CD4-positive, alpha-beta memory T cell (primary cell): ENCODE results near the gene PLAC9. TPM values are rescaled to one million over a fixed set of nuclear protein-coding genes. Genes with fewer than 3 reads are reported as not detected.
"Not testable (repeated sequence)": the region's sequence is repeated elsewhere in the genome, so short reads cannot be mapped to it uniquely, and the experiment has no call there.

Source experiments
- CTCF ChIA-PET: fragments of 350-600 bp; sonication (Branson Sonifier 250); formaldehyde crosslinking; loops from one replicate; lab custom pipeline; 2021; ENCODE audit warnings: inconsistent platforms; ENCODE audit not compliant: partially characterized antibody; lab: Charles Lee
- POLR2A ChIA-PET: fragments of 350-600 bp; sonication (Branson Sonifier 250); formaldehyde crosslinking; loops from one replicate; lab custom pipeline; 2021; ENCODE audit not compliant: partially characterized antibody; lab: Charles Lee
- DNase-seq, 5 donors: peaks; one replicate each; pipeline versions ENCODE4 v3.0.0 to v3.0.0-alpha.2; 2020 to 2022; ENCODE audit warnings: mixed read lengths in 1 of 5
- H3K27ac ChIP-seq: one replicate; pipeline ENCODE4 v1.7.0; 2013; ENCODE audit warnings: low read depth, low read length
- H3K27me3 ChIP-seq: 2 replicates; pipeline ENCODE4 v1.7.0; 2013; ENCODE audit warnings: mild to moderate bottlenecking, low read length, moderate library complexity; ENCODE audit not compliant: insufficient read depth
- H3K36me3 ChIP-seq: 2 replicates; pipeline ENCODE4 v1.7.0; 2013; ENCODE audit warnings: mild to moderate bottlenecking, low read length, moderate library complexity; ENCODE audit not compliant: insufficient read depth
- H3K4me1 ChIP-seq: 2 replicates; pipeline ENCODE4 v1.7.0; 2013; ENCODE audit warnings: mild to moderate bottlenecking, low read length, moderate library complexity; ENCODE audit not compliant: insufficient read depth
- H3K4me3 ChIP-seq, 2 donors: one replicate each; pipeline ENCODE4 v1.7.0; 2013; ENCODE audit warnings: low read length in 2 of 2, mild to moderate bottlenecking in 1 of 2
- H3K9me3 ChIP-seq, 2 donors: one replicate each; pipeline ENCODE4 v1.7.0; 2013; ENCODE audit warnings: low read length in 2 of 2, control low read depth in 1 of 2; ENCODE audit not compliant: control insufficient read depth in 1 of 2
- H3K27ac Mint-ChIP-seq, 7 donors: one replicate each; pipeline ENCODE4 v1.8.0; 2020 to 2021; ENCODE audit warnings: mixed read lengths in 7 of 7, mild to moderate bottlenecking in 6 of 7, inconsistent platforms in 3 of 7, moderate library complexity in 3 of 7
- H3K27me3 Mint-ChIP-seq, 2 donors: one replicate each; pipeline ENCODE4 v1.8.0; 2020 to 2021; ENCODE audit warnings: mixed read lengths in 2 of 2
- H3K36me3 Mint-ChIP-seq, 2 donors: one replicate each; pipeline ENCODE4 v1.8.0; 2020 to 2021; ENCODE audit warnings: mixed read lengths in 2 of 2, inconsistent platforms in 1 of 2, mild to moderate bottlenecking in 1 of 2
- H3K4me1 Mint-ChIP-seq, 4 donors: one replicate each; pipeline ENCODE4 v1.8.0; 2020 to 2021; ENCODE audit warnings: mixed read lengths in 4 of 4, mild to moderate bottlenecking in 1 of 4
- H3K4me3 Mint-ChIP-seq, 8 donors: one replicate each; pipeline ENCODE4 v1.8.0; 2020 to 2021; ENCODE audit warnings: mixed read lengths in 8 of 8, mild to moderate bottlenecking in 7 of 8, moderate library complexity in 6 of 8, inconsistent platforms in 3 of 8
- H3K9me3 Mint-ChIP-seq, 8 donors: one replicate each; pipeline ENCODE4 v1.8.0; 2020 to 2021; ENCODE audit warnings: mixed read lengths in 8 of 8, mild to moderate bottlenecking in 5 of 8, inconsistent platforms in 3 of 8, moderate library complexity in 1 of 8
- intact Hi-C: fragments of 100-400 bp; cut with micrococcal nuclease; formaldehyde crosslinking; loops from one replicate; pipeline ENCODE4 v1.15.1; 2023
- polyA plus RNA-seq, 2 donors: library from polyadenylated mRNA; unstranded; fragments of 300-500 nt; fragmentation: Illumina TruSeq; gene quantifications; one replicate each; pipeline ENCODE4 v1.2.3, GENCODE V29; 2021
- total RNA-seq, 2 experiments: library from RNA; stranded (reverse); gene quantifications; one replicate each; pipeline ENCODE4 v1.2.3, GENCODE V29; 2021

Gene PLAC9, protein sequence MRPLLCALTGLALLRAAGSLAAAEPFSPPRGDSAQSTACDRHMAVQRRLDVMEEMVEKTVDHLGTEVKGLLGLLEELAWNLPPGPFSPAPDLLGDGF
- not detected for total RNA-seq
- under 1 TPM in 1 of 2 donors, not detected in 1; 0.81 TPM for polyA plus RNA-seq

GRCh38 chr10:80132299-80133139, at the start of gene PLAC9:
PLAC9 (plus strand) TSS chr10:80132730; CDS start chr10:80132763, 33 bp downstream.
- Mint-ChIP-seq H3K36me3 (no peaks in the 10 kb centered on the region), H3K9me3 (no peaks in the 10 kb centered on the region), H3K27me3 (peaks cover 24 to 28% of the 10 kb centered on the region in 2 donors), H3K4me3 (peak within 1 kb of the TSS in 3 of 8 donors; percentile 13 to 41 (median 39)), H3K4me1 (peaks cover 0 to 3% (median 0%) of the 10 kb centered on the region in 4 donors), H3K27ac (peak within 1 kb of the TSS in 1 of 7 donors; percentile 38)
- no peaks in the 10 kb centered on the region for H3K9me3 ChIP-seq
- no peaks in the 10 kb centered on the region for H3K4me1 ChIP-seq
- no peak within 1 kb of the TSS for H3K27ac ChIP-seq
- POLR2A ChIA-PET, result interaction anchor here (1.2 kb wide), 1 partner anchor 12 kb away, joined by 3 read pairs; no protein-coding TSS in a partner anchor
- H3K27me3 ChIP-seq, result peaks cover 6% of the 10 kb centered on the region
- CTCF ChIA-PET, result interaction anchor here (1.5 kb wide), 1 partner anchor 90 kb away, joined by 4 read pairs; no protein-coding TSS in a partner anchor
- no peak for DNase-seq
- H3K36me3 ChIP-seq, result no peaks in the 10 kb centered on the region
- no peak within 1 kb of the TSS for H3K4me3 ChIP-seq
- intact Hi-C loops, result no loop called here

DNA sequence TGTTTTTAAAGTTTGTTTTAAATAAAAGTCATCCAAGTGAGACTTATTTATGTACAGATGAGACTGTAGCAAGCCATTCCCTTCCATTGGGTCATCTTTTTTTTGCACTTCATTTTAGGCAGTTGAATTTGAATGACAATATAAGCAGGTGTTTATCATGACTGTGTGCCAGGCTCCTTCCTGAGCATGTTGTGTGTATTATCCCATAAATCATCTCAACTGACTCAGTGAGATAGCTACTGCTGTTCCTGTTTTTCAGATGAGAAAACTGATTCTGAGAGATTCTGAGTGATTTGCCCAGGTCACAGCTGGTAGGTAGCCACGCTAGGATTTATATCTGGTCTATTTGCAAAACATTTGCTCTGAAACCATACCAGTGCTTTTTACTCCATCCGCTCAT, 42.4 kb upstream of the PLAC9 start:
- H3K4me1 ChIP-seq, result no peaks in the 10 kb centered on the region
- H3K4me3 Mint-ChIP-seq, result no peak overlapping the region
- no peaks in the 10 kb centered on the region for H3K27me3 ChIP-seq
- H3K27me3 Mint-ChIP-seq, result no peaks in the 10 kb centered on the region
- H3K27ac ChIP-seq, result no peak overlapping the region
- intact Hi-C loops, result no loop called here
- H3K4me1 Mint-ChIP-seq, result no peaks in the 10 kb centered on the region
- H3K27ac Mint-ChIP-seq, result no peak overlapping the region
- CTCF ChIA-PET, result interaction anchor here (0.7 kb wide), 1 partner anchor 21 kb away, joined by 3 read pairs; no protein-coding TSS in a partner anchor
- no peaks in the 10 kb centered on the region for H3K36me3 ChIP-seq
- H3K4me3 ChIP-seq, result no peak overlapping the region
- H3K9me3 ChIP-seq, result no peaks in the 10 kb centered on the region
- DNase-seq, result no peak
- POLR2A ChIA-PET, result interaction anchor here (0.6 kb wide), 1 partner anchor 14 kb away, joined by 3 read pairs; no protein-coding TSS in a partner anchor
- peaks cover 15 to 35% of the 10 kb centered on the region in 2 donors for H3K36me3 Mint-ChIP-seq
- no peaks in the 10 kb centered on the region for H3K9me3 Mint-ChIP-seq

DNA sequence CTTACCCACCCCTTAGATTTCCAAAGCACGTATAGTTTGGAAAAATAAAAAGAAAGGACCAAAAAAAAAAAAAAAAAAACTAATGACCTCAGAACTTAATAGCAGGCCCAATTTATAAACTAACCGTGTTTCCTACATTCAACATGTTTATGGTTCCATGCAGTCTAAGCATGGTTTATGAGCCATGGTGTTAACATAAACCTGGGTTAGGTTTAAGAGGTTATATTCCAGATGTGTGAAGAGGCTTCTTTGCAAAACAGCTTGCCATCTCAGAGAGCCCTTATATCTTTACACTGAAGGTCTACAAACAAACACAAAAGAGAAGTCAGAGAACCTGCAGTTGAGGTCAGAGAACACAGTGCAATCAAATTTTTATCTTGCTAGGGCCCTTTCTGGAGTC, 38.3 kb upstream of the PLAC9 start:
- Mint-ChIP-seq H3K27me3 (no peaks in the 10 kb centered on the region), H3K27ac (no peak overlapping the region), H3K36me3 (peaks cover 12 to 22% of the 10 kb centered on the region in 2 donors), H3K4me1 (no peaks in the 10 kb centered on the region), H3K4me3 (no peak overlapping the region), H3K9me3 (peaks cover 0 to 4% (median 0%) of the 10 kb centered on the region in 8 donors)
- H3K27ac ChIP-seq, result no peak overlapping the region
- no peak for DNase-seq
- H3K27me3 ChIP-seq, result no peaks in the 10 kb centered on the region
- no peak overlapping the region for H3K4me3 ChIP-seq
- no peaks in the 10 kb centered on the region for H3K36me3 ChIP-seq
- CTCF ChIA-PET, result no interaction called here
- H3K9me3 ChIP-seq, result no peaks in the 10 kb centered on the region
- H3K4me1 ChIP-seq, result no peaks in the 10 kb centered on the region
- POLR2A ChIA-PET, result no interaction called here
- intact Hi-C loops, result no loop called here

DNA sequence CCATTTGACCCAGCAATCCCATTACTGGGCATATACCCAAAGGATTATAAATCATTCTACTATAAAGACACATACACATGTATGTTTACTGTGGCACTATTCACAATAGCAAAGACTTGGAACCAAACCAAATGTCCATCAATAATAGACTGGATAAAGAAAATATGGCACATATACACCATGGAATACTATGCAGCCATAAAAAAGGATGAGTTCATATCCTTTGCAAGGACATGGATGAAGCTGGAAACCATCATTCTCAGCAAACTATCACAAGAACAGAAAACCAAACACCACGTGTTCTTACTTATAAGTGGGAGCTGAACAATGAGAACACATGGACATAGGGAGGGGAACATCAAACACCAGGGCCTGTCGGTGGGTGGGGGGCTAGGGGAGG, 34.3 kb upstream of the PLAC9 start:
- H3K4me1 ChIP-seq, H3K27ac ChIP-seq, CTCF ChIA-PET, H3K4me3 ChIP-seq, H3K27me3 ChIP-seq, H3K4me1 Mint-ChIP-seq, intact Hi-C loops, H3K4me3 Mint-ChIP-seq, DNase-seq, H3K9me3 ChIP-seq, H3K27me3 Mint-ChIP-seq, H3K9me3 Mint-ChIP-seq, POLR2A ChIA-PET, H3K27ac Mint-ChIP-seq, H3K36me3 ChIP-seq, H3K36me3 Mint-ChIP-seq: not testable (repeated sequence)

DNA sequence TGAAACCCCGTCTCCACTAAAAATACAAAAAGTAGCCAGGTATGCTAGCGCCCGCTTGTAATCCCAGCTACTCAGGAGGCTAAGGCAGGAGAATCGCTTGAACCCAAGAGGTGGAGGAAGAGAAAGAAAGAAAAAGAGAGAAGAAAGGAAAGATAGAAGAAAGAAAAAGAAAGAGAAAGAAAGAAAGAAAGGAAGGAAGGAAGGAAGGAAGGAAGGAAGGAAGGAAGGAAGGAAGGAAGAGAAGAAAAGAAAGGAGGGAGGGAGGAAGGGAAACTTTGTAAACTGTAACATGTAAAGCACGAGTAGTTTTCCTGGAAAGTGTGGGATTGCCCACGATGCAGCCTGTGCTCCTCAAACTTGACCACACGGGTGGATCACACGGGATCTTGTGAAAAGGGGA, 33.2 kb upstream of the PLAC9 start:
- H3K36me3 ChIP-seq, DNase-seq, H3K4me1 ChIP-seq, H3K9me3 Mint-ChIP-seq, H3K36me3 Mint-ChIP-seq, intact Hi-C loops, POLR2A ChIA-PET, H3K27ac ChIP-seq, H3K9me3 ChIP-seq, CTCF ChIA-PET, H3K4me3 Mint-ChIP-seq, H3K27me3 Mint-ChIP-seq, H3K4me3 ChIP-seq, H3K27me3 ChIP-seq: not testable (repeated sequence)
- H3K4me1 Mint-ChIP-seq, result peaks cover 5 to 13% (median 8%) of the 10 kb centered on the region in 4 donors
- peak overlapping the region in 1 of 7 donors; percentile 60 for H3K27ac Mint-ChIP-seq

GRCh38 chr10:80100116-80100515, 32.4 kb upstream of the PLAC9 start:
- H3K27ac Mint-ChIP-seq, result no peak overlapping the region
- no peaks in the 10 kb centered on the region for H3K27me3 Mint-ChIP-seq
- intact Hi-C loops, result no loop called here
- CTCF ChIA-PET, result no interaction called here
- H3K27me3 ChIP-seq, result no peaks in the 10 kb centered on the region
- no peaks in the 10 kb centered on the region for H3K9me3 ChIP-seq
- H3K27ac ChIP-seq, result no peak overlapping the region
- no peak overlapping the region for H3K4me3 Mint-ChIP-seq
- H3K9me3 Mint-ChIP-seq, result peaks cover 0 to 4% (median 0%) of the 10 kb centered on the region in 8 donors
- peaks cover 12 to 20% (median 15%) of the 10 kb centered on the region in 4 donors for H3K4me1 Mint-ChIP-seq
- POLR2A ChIA-PET, result no interaction called here
- no peaks in the 10 kb centered on the region for H3K36me3 ChIP-seq
- no peak for DNase-seq
- peaks cover 0 to 7% of the 10 kb centered on the region in 2 donors for H3K36me3 Mint-ChIP-seq
- no peak overlapping the region for H3K4me3 ChIP-seq
- H3K4me1 ChIP-seq, result peaks cover 14% of the 10 kb centered on the region

DNA sequence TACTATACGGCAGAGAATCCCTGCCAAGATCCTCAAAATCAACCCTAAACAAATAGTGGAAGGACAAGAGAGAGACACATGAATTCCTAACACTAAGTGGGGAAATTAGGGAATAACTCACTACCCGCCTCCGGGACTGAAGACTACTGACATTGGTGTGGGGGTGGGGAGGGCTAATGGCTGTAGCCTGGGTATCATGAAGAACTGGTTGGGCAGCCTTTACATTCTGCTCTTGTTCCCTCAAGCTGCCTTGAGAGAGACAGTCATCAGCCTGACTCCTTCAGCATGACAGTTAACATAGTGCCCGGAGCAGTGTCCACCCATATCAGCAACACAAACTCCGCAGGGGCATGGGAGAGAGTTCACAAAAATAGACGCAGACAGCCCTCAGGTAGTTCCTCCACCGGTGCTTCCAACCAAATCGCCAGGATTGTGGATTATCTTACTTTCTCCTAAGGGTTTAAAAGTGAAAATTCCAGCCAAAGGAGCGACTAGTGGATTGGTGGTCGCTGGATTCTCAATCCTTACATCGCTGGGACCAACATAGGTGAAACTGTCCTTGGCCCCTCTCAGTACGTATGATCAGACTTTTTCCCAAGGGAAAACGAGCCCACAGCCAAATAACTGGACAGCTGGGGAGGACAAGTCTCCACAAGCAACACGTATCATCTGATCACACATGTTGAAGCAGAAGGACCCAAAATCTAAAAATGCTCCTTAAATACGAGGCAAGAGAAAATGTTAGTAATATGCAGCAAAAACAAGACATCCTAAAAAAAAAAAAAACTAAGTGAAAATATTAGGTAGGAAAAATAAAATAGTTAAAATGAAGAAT, 31.5 kb upstream of the PLAC9 start:
- CTCF ChIA-PET, result no interaction called here
- Mint-ChIP-seq H3K4me1 (peaks cover 15 to 20% (median 18%) of the 10 kb centered on the region in 4 donors), H3K27me3 (no peaks in the 10 kb centered on the region), H3K36me3 (peaks cover 0 to 4% of the 10 kb centered on the region in 2 donors), H3K27ac (peak overlapping the region in 1 of 7 donors; percentile 55), H3K4me3 (no peak overlapping the region), H3K9me3 (peaks cover 0 to 4% (median 0%) of the 10 kb centered on the region in 8 donors)
- no peaks in the 10 kb centered on the region for H3K36me3 ChIP-seq
- no peaks in the 10 kb centered on the region for H3K27me3 ChIP-seq
- H3K4me1 ChIP-seq, result peaks cover 18% of the 10 kb centered on the region
- no peaks in the 10 kb centered on the region for H3K9me3 ChIP-seq
- intact Hi-C loops, result no loop called here
- no peak for DNase-seq
- no peak overlapping the region for H3K27ac ChIP-seq
- POLR2A ChIA-PET, result no interaction called here
- H3K4me3 ChIP-seq, result no peak overlapping the region
